GM23338 (cell line): ENCODE results near the gene GSG1. TPM values are rescaled to one million over a fixed set of nuclear protein-coding genes. Genes with fewer than 3 reads are reported as not detected.

Experiments used
- ATAC-seq: fragments of 200-7000 bp; cut with Tn5 transposase; 3 replicates; pipeline ENCODE4 v1.9.1; 2020
- DNase-seq: peaks from one replicate; pipeline ENCODE4 v3.0.0-alpha.2; 2015; ENCODE audit warnings: low spot score
- H2AFZ ChIP-seq: fragments of 200-600 bp; sonication (generic); 2 replicates; pipeline ENCODE4 v1.8.0; 2016; ENCODE audit warnings: antibody characterized with exemption, mild to moderate bottlenecking, moderate library complexity
- H3F3A ChIP-seq: fragments of 200-600 bp; sonication (generic); replicated peaks from 2 replicates; pipeline ENCODE4 v1.8.0; 2017; ENCODE audit warnings: antibody characterized with exemption, mixed run types, low read depth
- H3K27ac ChIP-seq: fragments of 200-600 bp; sonication (generic); 2 replicates; pipeline ENCODE4 v1.6.1; 2016; ENCODE audit warnings: low read depth
- H3K27me3 ChIP-seq: fragments of 200-600 bp; sonication (generic); 2 replicates; pipeline ENCODE4 v1.8.0; 2016; ENCODE audit warnings: mild to moderate bottlenecking, mixed run types, moderate library complexity; ENCODE audit not compliant: insufficient read depth
- H3K36me3 ChIP-seq: fragments of 200-600 bp; sonication (generic); 2 replicates; pipeline ENCODE4 v1.8.0; 2016; ENCODE audit warnings: mild to moderate bottlenecking; ENCODE audit not compliant: insufficient read depth
- H3K4me1 ChIP-seq: fragments of 200-600 bp; sonication (generic); 2 replicates; pipeline ENCODE4 v1.8.0; 2016; ENCODE audit warnings: mild to moderate bottlenecking, moderate library complexity; ENCODE audit not compliant: insufficient read depth
- H3K4me2 ChIP-seq: fragments of 200-600 bp; sonication (generic); 2 replicates; pipeline ENCODE4 v1.7.1; 2017; ENCODE audit warnings: mixed run types
- H3K4me3 ChIP-seq: fragments of 200-600 bp; sonication (generic); 2 replicates; pipeline ENCODE4 v1.6.1; 2016; ENCODE audit warnings: mixed run types
- H3K79me2 ChIP-seq: fragments of 200-600 bp; sonication (generic); replicated peaks from 2 replicates; pipeline ENCODE4 v1.8.0; 2017; ENCODE audit warnings: mild to moderate bottlenecking; ENCODE audit not compliant: insufficient read depth
- H3K9me2 ChIP-seq: fragments of 200-600 bp; sonication (generic); 2 replicates; pipeline ENCODE4 v1.8.0; 2017; ENCODE audit not compliant: insufficient read depth
- H4K20me1 ChIP-seq: fragments of 200-600 bp; sonication (generic); replicated peaks from 2 replicates; pipeline ENCODE4 v1.8.0; 2017; ENCODE audit warnings: mild to moderate bottlenecking; ENCODE audit not compliant: insufficient read depth
- H3K27ac Mint-ChIP-seq: 2 replicates; pipeline ENCODE4 v1.8.0; 2020; ENCODE audit warnings: inconsistent platforms, mild to moderate bottlenecking, moderate library complexity, mixed read lengths
- H3K27me3 Mint-ChIP-seq: 3 replicates; pipeline ENCODE4 v1.8.0; 2022; ENCODE audit warnings: low read depth, mild to moderate bottlenecking, moderate library complexity, mixed read lengths, inconsistent platforms; ENCODE audit not compliant: insufficient read depth, poor library complexity
- H3K36me3 Mint-ChIP-seq: 3 replicates; pipeline ENCODE4 v1.8.0; 2021; ENCODE audit warnings: low read depth, mild to moderate bottlenecking, inconsistent platforms, moderate library complexity, mixed read lengths
- H3K4me1 Mint-ChIP-seq: 3 replicates; pipeline ENCODE4 v1.8.0; 2020; ENCODE audit warnings: mild to moderate bottlenecking, inconsistent platforms, mixed read lengths
- H3K4me3 Mint-ChIP-seq: 3 replicates; pipeline ENCODE4 v1.8.0; 2021; ENCODE audit warnings: moderate library complexity, mild to moderate bottlenecking, inconsistent platforms, mixed read lengths
- H3K9me3 Mint-ChIP-seq: 3 replicates; pipeline ENCODE4 v1.8.0; 2020; ENCODE audit warnings: moderate library complexity, mild to moderate bottlenecking, inconsistent platforms, mixed read lengths
- CREB1 ChIP-seq: fragments of 250-450 bp; sonication (Bioruptor Pico); IDR thresholded peaks from 2 replicates; pipeline ENCODE4 v1.5.0; 2020; ENCODE audit warnings: low read depth, mild to moderate bottlenecking, moderate library complexity
- EZH2phosphoT487 ChIP-seq: fragments of 200-600 bp; sonication (generic); IDR thresholded peaks from one replicate; pipeline ENCODE4 v1.8.1; 2018; ENCODE audit warnings: antibody characterized with exemption; ENCODE audit not compliant: unreplicated experiment
- ZNF114 ChIP-seq: fragments of 250-450 bp; sonication (Bioruptor Pico); IDR thresholded peaks from 2 replicates; pipeline ENCODE4 v1.5.0; 2020; ENCODE audit warnings: mild to moderate bottlenecking, moderate library complexity
- ZNF331 ChIP-seq: fragments of 250-450 bp; sonication (Bioruptor Pico); IDR thresholded peaks from 2 replicates; pipeline ENCODE4 v1.5.0; 2020; ENCODE audit warnings: low read depth, mild to moderate bottlenecking, moderate library complexity
- ZNF462 ChIP-seq: fragments of 250-450 bp; sonication (Bioruptor Pico); IDR thresholded peaks from 2 replicates; pipeline ENCODE4 v1.5.0; 2020; ENCODE audit warnings: mild to moderate bottlenecking, moderate library complexity
- polyA plus RNA-seq: library from polyadenylated mRNA; unstranded; fragments of >200 nt; fragmentation: Nextera tagmentation; extraction: Ambion mirVana; gene quantifications from 2 replicates; pipeline ENCODE4 v1.2.1, GENCODE V29; 2016
- total RNA-seq: library from RNA; depleted of rRNA; stranded (reverse); fragments of >200 nt; shearing (Covaris generic); gene quantifications from 2 replicates; pipeline ENCODE4 v1.2.3, GENCODE V29; 2014

GSG1 gene
- total and polyA plus RNA-seq, 2 experiments from 2014 or later, result 0.17 to 0.63 TPM

GRCh38 chr12:13075786-13076570 lies 27.5 kb downstream of the GSG1 start (continued):
- TF ChIP-seq ZNF462 (CRISPR knock-in tag), result no peak
- TF ChIP-seq EZH2phosphoT487, result no peak
- no peak for TF ChIP-seq ZNF331
- TF ChIP-seq ZNF114, result no peak
- TF ChIP-seq CREB1 (CRISPR knock-in tag), result no peak

GRCh38 chr12:13075118-13075480 lies 28.4 kb downstream of the GSG1 start:
- Histone ChIP-seq H2AFZ (no peak overlapping the region), H3K36me3 (no peaks in the 10 kb centered on the region), H3K9me2 (no peaks in the 10 kb centered on the region), H3K4me3 (no peak overlapping the region), H3K27ac (0 out of 2 replicates have a peak overlapping the region, but pooled peaks have one; percentile 59), H4K20me1 (no peaks in the 10 kb centered on the region; the same call in 1 of the 2 replicates), H3K27me3 (no peaks in the 10 kb centered on the region), H3F3A (no peaks in the 10 kb centered on the region), H3K4me2 (no peak overlapping the region), H3K4me1 (no peaks in the 10 kb centered on the region), H3K79me2 (no peaks in the 10 kb centered on the region)
- Mint-ChIP-seq H3K9me3 (no peaks in the 10 kb centered on the region), H3K27ac (no peak overlapping the region), H3K4me3 (no peak overlapping the region), H3K27me3 (peaks cover 6% of the 10 kb centered on the region), H3K4me1 (peaks cover 13% of the 10 kb centered on the region), H3K36me3 (peaks cover 56% of the 10 kb centered on the region)
- ATAC-seq, result no peak
- no peak for DNase-seq
- TF ChIP-seq ZNF114, result no peak
